K562 (cell line): ENCODE measurements around the gene TPM4. TPM values are rescaled to one million over a fixed set of nuclear protein-coding genes. Genes with fewer than 3 reads are reported as not detected.

Experiments used
- MED1 ChIP-seq: sonication (generic); formaldehyde crosslinking; IDR thresholded peaks from 2 replicates; pipeline ENCODE4 v1.8.1; 2023; ENCODE audit warnings: missing genetic modification reagents, borderline replicate concordance
- NELFE ChIP-seq: IDR thresholded peaks from 2 replicates; pipeline ENCODE4 v1.6.1; 2011; ENCODE audit warnings: mild to moderate bottlenecking; ENCODE audit not compliant: insufficient read depth, insufficient read length
- REST ChIP-seq, 2 experiments: fragments of 450-650 bp; formaldehyde crosslinking in 1 of 2; IDR thresholded peaks; 2 replicates each; pipeline versions ENCODE4 v1.4.0 to v1.6.1; 2014 to 2020; ENCODE audit warnings: mild to moderate bottlenecking in 2 of 2, borderline replicate concordance in 1 of 2, low read depth in 1 of 2
- ZBTB2 ChIP-seq: fragments of 450-650 bp; IDR thresholded peaks from 2 replicates; pipeline ENCODE4 v1.6.1; 2016; ENCODE audit warnings: antibody characterized with exemption
- polyA plus RNA-seq, 8 experiments: library from polyadenylated mRNA; depleted of rRNA in 4 of 8; stranded (reverse) in 5 of 8; unstranded in 3 of 8; fragments of >200 nt; fragmentation: Nextera tagmentation in 2 of 8; fragmentation: Illumina TruSeq in 1 of 8; extraction: Ambion mirVana in 2 of 8; extraction: Trizol in 1 of 8; gene quantifications; 2 replicates each; pipeline versions ENCODE4 v1.2.1 to v1.2.3, GENCODE V29; 2011 to 2014; ENCODE audit warnings: inconsistent platforms in 1 of 8, missing spikeins in 1 of 8
- total RNA-seq, 7 experiments: library from RNA; depleted of rRNA in 6 of 7; stranded (reverse); fragments of >200 nt in 6 of 7; fragmentation: Illumina TruSeq in 2 of 7; extraction: Trizol in 2 of 7; gene quantifications; 2 replicates each; pipeline versions ENCODE4 v1.2.1 to v1.2.3, GENCODE V29; 2011 to 2021; ENCODE audit warnings: low replicate concordance in 1 of 7

The TPM4 gene
- total and polyA plus RNA-seq, 9 of the 15 experiments (the other 6 are each of a cell fraction or from before 2014, with no cell fraction given): 28.1 to 111 (median 77.4) TPM

GRCh38 chr19:16076154-16076957 lies at the start of gene TPM4 (continued):
- TF ChIP-seq REST (IDR thresholded peaks at IDR 0.05; ENCODE audit: borderline replicate concordance) (no peak), REST (CRISPR knock-in tag; IDR thresholded peaks at IDR 0.05; ENCODE audit: low read depth) (no peak), ZBTB2 (no peak), NELFE (no peak), MED1 (CRISPR knock-in tag) (no peak)
